Vagina (tissue), 2 donors: ENCODE results near the gene PHACTR4. TPM values are rescaled to one million over a fixed set of nuclear protein-coding genes. Genes with fewer than 3 reads are reported as not detected.

Experiments used
- DNase-seq, 2 donors: peaks; one replicate each; pipeline ENCODE4 v3.0.0-alpha.2; 2017; ENCODE audit errors: extremely low spot score in 2 of 2
- H3K27ac ChIP-seq: fragments of 200-600 bp; sonication (generic); one replicate; pipeline ENCODE4 v1.5.1; 2019
- H3K27me3 ChIP-seq: fragments of 200-600 bp; sonication (generic); one replicate; pipeline ENCODE4 v1.5.1; 2019
- H3K36me3 ChIP-seq, 2 donors: fragments of 200-600 bp; sonication (generic); one replicate each; pipeline ENCODE4 v1.5.1; 2017 to 2019
- H3K4me1 ChIP-seq: fragments of 200-600 bp; sonication (generic); one replicate; pipeline ENCODE4 v1.5.1; 2019
- H3K4me3 ChIP-seq, 2 donors: fragments of 200-600 bp; sonication (generic); 1 replicate in 1 of 2; 2 replicates in 1 of 2; pipeline ENCODE4 v1.5.1; 2016 to 2019
- H3K9me3 ChIP-seq: fragments of 200-600 bp; sonication (generic); one replicate; pipeline ENCODE4 v1.5.1; 2019
- CTCF ChIP-seq, 3 experiments: fragments of 450-650 bp in 2 of 3; fragments of 200-600 bp in 1 of 3; sonication (generic) in 1 of 3; IDR thresholded peaks; one replicate each; pipeline ENCODE4 v1.5.1; 2017 to 2019; ENCODE audit warnings: antibody characterized with exemption in 3 of 3, mild to moderate bottlenecking in 2 of 3, moderate library complexity in 2 of 3
- POLR2A ChIP-seq, 2 donors: fragments of 450-650 bp; IDR thresholded peaks; one replicate each; pipeline ENCODE4 v1.6.1; 2017; ENCODE audit warnings: antibody characterized with exemption in 2 of 2, mild to moderate bottlenecking in 2 of 2, moderate library complexity in 2 of 2
- POLR2AphosphoS5 ChIP-seq, 2 donors: sonication (generic); formaldehyde crosslinking; IDR thresholded peaks; one replicate each; pipeline ENCODE4 v1.9.0; 2017; ENCODE audit warnings: antibody characterized with exemption in 2 of 2, mild to moderate bottlenecking in 2 of 2, low read depth in 1 of 2; ENCODE audit not compliant: insufficient read depth in 1 of 2
- intact Hi-C: fragments of 100-400 bp; cut with DNase I; formaldehyde crosslinking; loops from one replicate; pipeline ENCODE4 v1.15.1; 2023
- total RNA-seq: library from RNA; depleted of rRNA; stranded (reverse); fragments of >200 nt; gene quantifications from one replicate; pipeline ENCODE4 v1.2.3, GENCODE V29; 2016

The PHACTR4 gene
- total RNA-seq, 1 donor from 2014 or later, result 28.7 TPM

- Histone ChIP-seq H3K27ac (no peak overlapping the region), H3K4me1 (peaks cover 9% of the 10 kb centered on the region), H3K4me3 (no peak overlapping the region), H3K36me3 (peaks cover 0 to 5% of the 10 kb centered on the region in 2 donors), H3K27me3 (no peaks in the 10 kb centered on the region), H3K9me3 (no peaks in the 10 kb centered on the region)
- TF ChIP-seq CTCF (IDR thresholded peaks at IDR 0.05) (no peak), POLR2AphosphoS5 (IDR thresholded peaks at IDR 0.05; ENCODE audit: insufficient read depth in 1 of 2, low read depth in 1 of 2) (no peak), POLR2A (IDR thresholded peaks at IDR 0.05) (no peak)
- no peak for DNase-seq
- intact Hi-C loops, result loop anchor here (10.0 kb wide), 1 partner anchor 88 kb away; no protein-coding TSS in a partner anchor
These were observed 133.6 kb downstream of the PHACTR4 start for GRCh38 chr1:28503117-28503516.

- H3K4me1 ChIP-seq, result peaks cover 34% of the 10 kb centered on the region
- no peaks in the 10 kb centered on the region for H3K9me3 ChIP-seq
- DNase-seq, result peak; percentile 97 to 99
- H3K27ac ChIP-seq, result peak within 1 kb of the TSS; percentile 72
- TF ChIP-seq POLR2A (IDR thresholded peaks at IDR 0.05) (peak in 1 of 2 donors; percentile 97), CTCF (IDR thresholded peaks at IDR 0.05) (peak in 1 of 3 experiments; percentile 4), POLR2AphosphoS5 (IDR thresholded peaks at IDR 0.05; ENCODE audit: insufficient read depth in 1 of 2, low read depth in 1 of 2) (peak; percentile 83 to 100)
- peaks cover 0 to 29% of the 10 kb centered on the region in 2 donors for H3K36me3 ChIP-seq
- peak within 1 kb of the TSS; percentile 72 to 82 for H3K4me3 ChIP-seq
- intact Hi-C loops, result loop anchor here (10.0 kb wide), 1 partner anchor 91 kb away; no protein-coding TSS in a partner anchor
- no peaks in the 10 kb centered on the region for H3K27me3 ChIP-seq
These were observed 136.1 kb downstream of the PHACTR4 start, which contains the start of gene RCC1 for GRCh38 chr1:28505406-28506187. RCC1 (plus strand) TSS chr1:28506043; CDS start chr1:28529867, 23,824 bp downstream.

- Histone ChIP-seq H3K4me3 (peak overlapping the region; percentile 72 to 82), H3K36me3 (peaks cover 0 to 42% of the 10 kb centered on the region in 2 donors), H3K9me3 (no peaks in the 10 kb centered on the region), H3K27me3 (no peaks in the 10 kb centered on the region), H3K27ac (peak overlapping the region; percentile 72), H3K4me1 (peaks cover 44% of the 10 kb centered on the region)
- no peak for DNase-seq
- intact Hi-C loops, result loop anchor here (10.0 kb wide), 1 partner anchor 92 kb away; no protein-coding TSS in a partner anchor
- TF ChIP-seq POLR2A (IDR thresholded peaks at IDR 0.05) (no peak), CTCF (IDR thresholded peaks at IDR 0.05) (no peak), POLR2AphosphoS5 (IDR thresholded peaks at IDR 0.05; ENCODE audit: insufficient read depth in 1 of 2, low read depth in 1 of 2) (no peak)
These were observed 137.3 kb downstream of the PHACTR4 start for GRCh38 chr1:28506907-28507246.

GRCh38 chr1:28507247-28507645, 137.7 kb downstream of the PHACTR4 start:
- Histone ChIP-seq H3K27ac (peak overlapping the region; percentile 72), H3K27me3 (no peaks in the 10 kb centered on the region), H3K4me1 (peaks cover 48% of the 10 kb centered on the region), H3K4me3 (peak overlapping the region; percentile 72 to 82), H3K9me3 (no peaks in the 10 kb centered on the region), H3K36me3 (peaks cover 0 to 45% of the 10 kb centered on the region in 2 donors)
- intact Hi-C loops, result loop anchor here (10.0 kb wide), 1 partner anchor 92 kb away; no protein-coding TSS in a partner anchor
- no peak for DNase-seq
- TF ChIP-seq CTCF (IDR thresholded peaks at IDR 0.05), result no peak
- no peak for TF ChIP-seq POLR2AphosphoS5 (IDR thresholded peaks at IDR 0.05; ENCODE audit: insufficient read depth in 1 of 2, low read depth in 1 of 2)
- TF ChIP-seq POLR2A (IDR thresholded peaks at IDR 0.05), result no peak
